Measurements from ENCODE around the gene PPARA.
A peak's percentile ranks its signal among the peaks of the same experiment; 100 is the strongest.

The PPARA gene

GRCh38 chr22:46172522-46173110 is 22.3 kb downstream of the PPARA start:
- CTCF ChIA-PET, result no interaction called here
- no peak for TF ChIP-seq CTCF (conservative IDR thresholded peaks at IDR 0.05; ENCODE audit: low read depth)
- POLR2A ChIA-PET (ENCODE audit: low non-redundant PET), result no interaction called here

GRCh38 chr22:46173152-46173551 is 22.8 kb downstream of the PPARA start:
- ChIA-PET POLR2A (ENCODE audit: low non-redundant PET) (no interaction called here), CTCF (no interaction called here)
- DNase-seq (ENCODE audit: low spot score), result no peak
- no peak for TF ChIP-seq CTCF (conservative IDR thresholded peaks at IDR 0.05; ENCODE audit: low read depth)
- no peak overlapping the region for H3K27ac ChIP-seq

More at GRCh38 chr22:46172522-46173110, 22.3 kb downstream of the PPARA start:
- no peak for DNase-seq (ENCODE audit: low spot score)
- peak overlapping the region; percentile 57 for H3K27ac ChIP-seq

GRCh38 chr22:46175631-46176030 is 25.3 kb downstream of the PPARA start:
- no peak for DNase-seq (ENCODE audit: low spot score)
- CTCF ChIA-PET, result no interaction called here

DNA sequence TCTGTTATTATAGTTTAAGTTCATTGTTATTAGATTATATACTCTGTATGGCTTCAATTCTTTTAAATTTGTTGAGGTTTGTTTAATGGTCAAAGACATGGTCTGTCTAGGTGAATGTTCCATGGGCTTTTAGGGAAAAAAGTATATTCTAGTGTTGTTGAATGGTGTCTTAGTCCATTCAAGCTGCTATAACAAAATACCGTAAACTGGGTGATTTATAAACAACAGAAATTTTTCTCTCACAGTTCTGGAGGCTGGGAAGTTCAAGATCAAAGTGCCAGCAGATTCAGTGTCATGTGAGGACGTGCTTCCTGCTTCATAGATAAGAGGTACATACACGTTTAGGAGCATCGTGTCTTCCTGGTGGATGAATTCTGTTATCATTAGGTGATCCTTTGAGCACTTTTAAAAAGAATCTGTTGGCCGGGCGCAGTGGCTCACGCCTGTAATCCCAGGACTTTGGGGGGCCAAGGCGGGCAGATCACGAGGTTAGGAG is 26.2 kb downstream of the PPARA start:
- ChIA-PET POLR2A (ENCODE audit: low non-redundant PET) (no interaction called here), CTCF (no interaction called here)
- no peak for DNase-seq (ENCODE audit: low spot score)
- TF ChIP-seq CTCF (conservative IDR thresholded peaks at IDR 0.05; ENCODE audit: low read depth), result no peak
- H3K27ac ChIP-seq, result no peak overlapping the region

More at GRCh38 chr22:46175631-46176030, 25.3 kb downstream of the PPARA start:
- POLR2A ChIA-PET (ENCODE audit: low non-redundant PET), result no interaction called here
- TF ChIP-seq CTCF (conservative IDR thresholded peaks at IDR 0.05; ENCODE audit: low read depth), result no peak
- no peak overlapping the region for H3K27ac ChIP-seq

GRCh38 chr22:46178755-46179505 is 28.6 kb downstream of the PPARA start:
- ChIA-PET POLR2A (ENCODE audit: low non-redundant PET) (no interaction called here), CTCF (no interaction called here)
- no peak for TF ChIP-seq CTCF (conservative IDR thresholded peaks at IDR 0.05; ENCODE audit: low read depth)
- DNase-seq (ENCODE audit: low spot score), result no peak
- no peak overlapping the region for H3K27ac ChIP-seq

DNA sequence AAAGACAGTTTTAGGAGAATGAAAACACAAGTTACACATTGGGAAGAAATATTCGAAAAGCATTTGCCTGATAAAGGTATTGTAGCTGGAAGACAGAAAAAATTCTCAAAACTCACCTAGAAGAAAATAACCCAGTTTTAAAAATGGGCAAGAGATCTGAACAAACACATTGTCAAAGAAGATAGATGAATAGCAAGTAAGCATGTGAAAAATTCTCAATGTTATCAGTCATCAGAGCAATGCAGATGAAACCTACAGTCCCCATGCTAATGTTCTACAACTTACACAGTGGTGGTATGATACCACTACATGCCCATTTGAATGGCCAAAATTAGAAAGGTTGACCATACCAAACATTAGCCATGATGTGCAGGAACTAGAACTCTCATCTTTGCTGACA is 29.4 kb downstream of the PPARA start:
- no peak overlapping the region for H3K27ac ChIP-seq
- no peak for DNase-seq (ENCODE audit: low spot score)
- ChIA-PET CTCF (no interaction called here), POLR2A (ENCODE audit: low non-redundant PET) (no interaction called here)
- TF ChIP-seq CTCF (conservative IDR thresholded peaks at IDR 0.05; ENCODE audit: low read depth), result no peak
